NCI-H526 treated with DMSO at 0.1 percent for 48 hours (cell line): Measurements from ENCODE around the gene FAM120AOS.

Experiments used
- DNase-seq: peaks from one replicate; lab custom pipeline; 2025; lab: John Stamatoyannopoulos, UW

Gene FAM120AOS

GRCh38 chr9:93453047-93453914, at the start of gene FAM120AOS:
Gene FAM120AOS, minus strand, starts transcription at chr9:93453581. Its CDS starts 872 bp downstream, at chr9:93452709.
- peak; percentile 86 for DNase-seq

- DNase-seq = no peak
Observed at GRCh38 chr9:93501406-93501805, 48.0 kb upstream of the FAM120AOS start.

GRCh38 chr9:93500571-93501298, 47.4 kb upstream of the FAM120AOS start:
- DNase-seq = no peak

- DNase-seq = no peak
Observed at GRCh38 chr9:93496285-93496684, 42.9 kb upstream of the FAM120AOS start.

- DNase-seq = no peak
Observed at GRCh38 chr9:93493949-93494348, 40.6 kb upstream of the FAM120AOS start.

- DNase-seq = no peak
Observed at GRCh38 chr9:93492327-93492726, 38.9 kb upstream of the FAM120AOS start.

GRCh38 chr9:93491593-93492232, 38.3 kb upstream of the FAM120AOS start:
- DNase-seq = no peak

GRCh38 chr9:93488244-93488643, 34.9 kb upstream of the FAM120AOS start:
- DNase-seq = no peak

GRCh38 chr9:93486268-93486667, 32.9 kb upstream of the FAM120AOS start:
- no peak for DNase-seq

- no peak for DNase-seq
Observed at GRCh38 chr9:93483497-93483896, 30.1 kb upstream of the FAM120AOS start.

GRCh38 chr9:93480728-93481324, 27.4 kb upstream of the FAM120AOS start:
- no peak for DNase-seq

- DNase-seq = no peak
Observed at GRCh38 chr9:93480262-93480661, 26.9 kb upstream of the FAM120AOS start.

GRCh38 chr9:93479726-93480125, 26.3 kb upstream of the FAM120AOS start:
- no peak for DNase-seq

GRCh38 chr9:93477397-93477796, 24.0 kb upstream of the FAM120AOS start:
- no peak for DNase-seq

- DNase-seq = no peak
Observed at GRCh38 chr9:93476924-93477323, 23.5 kb upstream of the FAM120AOS start.

- no peak for DNase-seq
Observed at GRCh38 chr9:93475856-93476255, 22.5 kb upstream of the FAM120AOS start.

- no peak for DNase-seq
Observed at GRCh38 chr9:93475108-93475507, 21.7 kb upstream of the FAM120AOS start.

GRCh38 chr9:93473411-93473810, 20.0 kb upstream of the FAM120AOS start:
- no peak for DNase-seq

GRCh38 chr9:93471124-93471523, 17.7 kb upstream of the FAM120AOS start:
- no peak for DNase-seq

- no peak for DNase-seq
Observed at GRCh38 chr9:93470391-93470790, 17.0 kb upstream of the FAM120AOS start.

GRCh38 chr9:93468763-93469456, 15.5 kb upstream of the FAM120AOS start:
- DNase-seq = no peak

GRCh38 chr9:93467462-93467861, 14.1 kb upstream of the FAM120AOS start:
- DNase-seq = peak; percentile 48
